Coronary artery (tissue), 2 donors: Measurements from ENCODE around the gene PRR9.

Experiments used
- DNase-seq: peaks from one replicate; pipeline ENCODE4 v3.0.0-alpha.2; 2017; ENCODE audit warnings: low spot score
- H3K27ac ChIP-seq, 2 donors: fragments of 200-600 bp; sonication (generic); one replicate each; pipeline ENCODE4 v1.5.1; 2016 to 2019
- H3K4me3 ChIP-seq: fragments of 200-600 bp; sonication (generic); 2 replicates; pipeline ENCODE4 v1.5.1; 2016; ENCODE audit warnings: mild to moderate bottlenecking, moderate library complexity
- TF ChIP-seq, protein P1 (sequence below): fragments of 200-600 bp; sonication (generic); IDR thresholded peaks from one replicate; pipeline ENCODE4 v1.5.1; 2019; ENCODE audit warnings: antibody characterized with exemption

The PRR9 gene

DNA sequence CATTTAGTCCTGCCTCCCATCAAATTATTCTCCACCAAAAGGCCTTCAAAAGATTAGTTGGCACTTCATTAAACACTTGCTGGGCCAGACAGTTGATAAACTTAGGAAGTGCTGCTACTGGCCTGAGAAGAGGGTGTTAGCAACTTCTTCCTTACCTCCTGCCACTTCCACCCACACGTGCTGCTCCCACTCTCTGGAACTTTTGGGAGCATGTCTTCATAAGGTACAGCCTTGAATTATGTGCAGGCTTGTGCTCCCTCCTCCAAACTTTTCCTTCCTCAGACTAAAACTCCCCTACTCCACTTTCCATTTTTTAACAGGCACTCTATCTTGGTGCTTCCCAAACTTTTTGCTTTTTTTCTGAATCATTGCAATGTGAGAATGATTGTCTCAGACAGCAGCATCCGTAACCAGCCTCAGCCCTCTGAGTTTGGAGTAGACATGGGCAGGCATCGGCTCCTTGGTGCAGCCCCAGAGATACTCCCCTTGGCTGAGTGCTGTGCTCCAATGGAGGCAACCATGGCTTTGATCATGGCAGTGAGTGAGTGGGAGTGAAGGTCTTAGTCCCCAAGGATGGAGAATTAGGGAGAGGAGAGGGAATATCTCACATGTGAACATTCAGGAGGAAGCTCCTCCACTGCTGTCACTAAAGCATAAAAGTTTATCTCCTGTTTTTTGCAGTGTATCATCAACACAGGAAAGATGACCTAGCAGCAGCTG is 22.9 kb upstream of the PRR9 start:
- H3K4me3 ChIP-seq = no peak overlapping the region
- no peak for DNase-seq
- H3K27ac ChIP-seq = no peak overlapping the region
- TF ChIP-seq, protein P1, sequence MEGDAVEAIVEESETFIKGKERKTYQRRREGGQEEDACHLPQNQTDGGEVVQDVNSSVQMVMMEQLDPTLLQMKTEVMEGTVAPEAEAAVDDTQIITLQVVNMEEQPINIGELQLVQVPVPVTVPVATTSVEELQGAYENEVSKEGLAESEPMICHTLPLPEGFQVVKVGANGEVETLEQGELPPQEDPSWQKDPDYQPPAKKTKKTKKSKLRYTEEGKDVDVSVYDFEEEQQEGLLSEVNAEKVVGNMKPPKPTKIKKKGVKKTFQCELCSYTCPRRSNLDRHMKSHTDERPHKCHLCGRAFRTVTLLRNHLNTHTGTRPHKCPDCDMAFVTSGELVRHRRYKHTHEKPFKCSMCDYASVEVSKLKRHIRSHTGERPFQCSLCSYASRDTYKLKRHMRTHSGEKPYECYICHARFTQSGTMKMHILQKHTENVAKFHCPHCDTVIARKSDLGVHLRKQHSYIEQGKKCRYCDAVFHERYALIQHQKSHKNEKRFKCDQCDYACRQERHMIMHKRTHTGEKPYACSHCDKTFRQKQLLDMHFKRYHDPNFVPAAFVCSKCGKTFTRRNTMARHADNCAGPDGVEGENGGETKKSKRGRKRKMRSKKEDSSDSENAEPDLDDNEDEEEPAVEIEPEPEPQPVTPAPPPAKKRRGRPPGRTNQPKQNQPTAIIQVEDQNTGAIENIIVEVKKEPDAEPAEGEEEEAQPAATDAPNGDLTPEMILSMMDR = no peak

DNA sequence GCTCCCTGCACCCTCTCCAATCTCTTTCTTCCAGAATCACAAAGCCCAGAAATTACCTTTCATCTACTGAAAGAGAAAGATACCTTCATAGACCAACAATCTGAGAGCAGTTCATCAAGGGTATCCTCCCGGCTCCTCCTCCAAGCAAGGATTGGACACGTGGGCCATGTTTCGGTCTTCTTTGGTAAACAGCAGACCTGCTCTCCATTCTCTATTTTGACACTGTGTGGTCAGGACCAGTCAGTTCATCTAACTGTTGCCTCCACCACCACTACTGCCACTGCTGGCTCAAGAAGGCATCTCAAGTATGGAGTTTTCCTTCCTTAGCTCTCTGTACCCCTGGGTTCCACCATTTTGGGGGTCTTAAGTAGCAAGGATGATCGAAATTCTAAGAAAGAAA is 22.2 kb upstream of the PRR9 start:
- no peak overlapping the region for H3K27ac ChIP-seq
- DNase-seq = no peak
- TF ChIP-seq, protein P1 = no peak
- no peak overlapping the region for H3K4me3 ChIP-seq

DNA sequence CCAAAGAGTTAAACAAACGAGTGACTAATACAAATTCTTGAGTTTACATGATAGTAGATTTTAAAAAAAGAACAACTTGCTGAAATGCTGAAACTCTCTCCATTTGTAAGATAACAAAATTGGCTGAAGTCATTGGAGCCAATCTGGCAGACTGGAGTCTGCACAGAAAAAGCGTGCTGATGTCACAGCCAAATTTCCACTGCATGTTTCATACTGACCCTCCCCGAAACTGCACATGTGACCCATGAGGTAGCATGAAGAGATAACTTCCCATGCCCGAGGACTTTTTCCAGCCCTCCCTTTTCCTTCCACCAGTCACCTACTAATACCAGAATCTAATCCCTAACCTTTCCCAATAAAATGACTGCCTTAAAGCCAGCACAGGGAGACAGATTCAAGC is 15.4 kb upstream of the PRR9 start:
- Histone ChIP-seq H3K27ac (no peak overlapping the region), H3K4me3 (no peak overlapping the region)
- TF ChIP-seq, protein P1 = no peak
- no peak for DNase-seq

DNA sequence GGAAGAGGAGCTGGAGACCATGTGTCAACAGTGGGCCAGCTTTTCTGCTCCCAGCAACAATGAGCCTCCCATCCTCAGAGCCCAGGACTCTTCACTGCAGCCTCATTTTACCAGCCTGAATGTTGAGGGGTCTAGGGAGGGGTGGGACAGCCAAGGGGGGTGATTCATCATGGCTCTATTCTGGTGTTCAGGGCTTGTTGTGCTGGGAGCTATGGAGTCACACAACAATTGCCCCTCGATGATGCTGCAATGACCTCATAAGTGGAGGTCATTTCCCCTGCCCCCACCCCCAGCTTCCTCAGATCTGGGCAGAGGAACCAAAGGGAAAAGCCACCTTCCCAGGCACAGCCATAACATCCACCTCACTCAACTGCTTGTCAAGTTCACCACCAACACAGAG is 14.3 kb upstream of the PRR9 start, which contains the start of gene LELP1:
LELP1 (plus strand) TSS at position 301 of the 400 bp plus-strand sequence. CDS start 1,278 bp downstream, outside the sequence.
- TF ChIP-seq, protein P1 = no peak
- Histone ChIP-seq H3K4me3 (no peak within 1 kb of the TSS), H3K27ac (no peak within 1 kb of the TSS)
- DNase-seq = no peak

DNA sequence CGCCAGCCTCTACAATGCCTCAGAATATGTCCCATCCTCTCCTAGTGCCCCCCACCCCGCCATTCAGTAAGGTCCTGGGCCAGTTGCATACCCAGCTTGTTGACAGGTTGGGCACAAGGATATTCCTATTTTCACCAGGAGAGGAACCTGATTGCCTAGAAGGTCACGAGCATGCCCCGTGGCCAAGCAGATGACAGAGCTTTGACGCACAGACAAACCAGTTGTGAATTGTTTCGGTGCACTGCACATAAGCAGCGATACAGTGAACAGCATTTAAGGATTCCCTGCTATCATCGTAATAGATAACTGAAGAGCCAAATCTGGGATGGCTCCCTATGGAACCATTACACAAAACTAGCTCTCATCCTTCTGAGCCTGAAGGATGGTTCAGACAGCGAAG is 10.8 kb upstream of the PRR9 start:
- TF ChIP-seq, protein P1 = no peak
- no peak for DNase-seq
- Histone ChIP-seq H3K27ac (no peak overlapping the region), H3K4me3 (no peak overlapping the region)

DNA sequence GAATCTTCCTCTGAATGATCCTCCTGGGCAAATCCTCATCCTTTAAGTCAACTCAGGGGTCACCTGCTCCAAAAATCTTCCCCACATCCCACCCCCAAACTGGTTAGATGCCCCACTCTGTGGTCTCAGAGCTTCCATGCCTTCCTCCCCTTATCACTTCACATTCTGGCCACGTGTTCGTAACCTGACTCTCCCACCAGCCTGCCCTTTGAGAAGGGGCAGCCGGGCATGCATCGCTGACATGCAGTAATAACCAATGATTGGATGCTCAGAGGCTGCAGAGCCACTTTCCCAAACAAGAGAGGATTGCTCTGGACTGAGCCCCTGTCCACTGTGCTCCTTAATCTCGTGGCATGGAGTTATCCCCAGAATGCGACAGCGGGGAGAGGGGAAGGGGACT is 7.2 kb upstream of the PRR9 start:
- TF ChIP-seq, protein P1 = no peak
- Histone ChIP-seq H3K27ac (no peak overlapping the region), H3K4me3 (no peak overlapping the region)
- DNase-seq = no peak

DNA sequence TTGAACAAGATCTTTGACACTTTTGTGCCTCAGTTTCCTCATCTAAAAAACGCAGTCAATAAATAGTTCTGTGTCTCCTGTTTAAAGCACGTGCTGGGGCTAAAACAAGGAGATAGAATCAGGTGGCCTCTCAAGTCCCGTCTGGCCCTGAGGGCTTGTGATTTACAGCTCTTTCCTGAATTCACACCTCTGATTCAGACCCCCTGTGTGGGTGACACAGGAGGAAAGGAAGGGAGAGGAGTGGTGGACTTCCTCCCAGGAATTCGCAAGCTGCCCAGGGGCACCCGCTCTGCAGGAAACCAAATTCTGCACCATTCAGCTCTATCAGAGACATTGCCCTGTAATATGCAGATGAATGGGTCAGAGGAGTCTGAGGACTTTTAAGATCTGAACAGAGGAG is 5.2 kb upstream of the PRR9 start:
- H3K4me3 ChIP-seq = no peak overlapping the region
- no peak for DNase-seq
- no peak overlapping the region for H3K27ac ChIP-seq
- TF ChIP-seq, protein P1 = no peak
